Osteoblast (primary cell): ENCODE results near the gene ITGA4. TPM values are rescaled to one million over a fixed set of nuclear protein-coding genes. Genes with fewer than 3 reads are reported as not detected.

Experiments used
- DNase-seq: peaks from one replicate; pipeline ENCODE4 v3.0.0; 2011; ENCODE audit warnings: low spot score, mixed read lengths; ENCODE audit not compliant: insufficient read length; ENCODE audit errors: missing footprints
- H2AFZ ChIP-seq: 2 replicates; pipeline ENCODE4 v1.6.0; 2011; ENCODE audit warnings: mild to moderate bottlenecking, low read length
- H3K27ac ChIP-seq: 2 replicates; pipeline ENCODE4 v1.5.1; 2011; ENCODE audit warnings: mild to moderate bottlenecking, low read depth, low read length, moderate library complexity
- H3K27me3 ChIP-seq: 2 replicates; pipeline ENCODE4 v1.6.0; 2012; ENCODE audit warnings: mild to moderate bottlenecking, control low read depth, inconsistent platforms, low read length, moderate library complexity; ENCODE audit not compliant: insufficient read depth
- H3K36me3 ChIP-seq: 2 replicates; pipeline ENCODE4 v1.5.1; 2011; ENCODE audit warnings: mild to moderate bottlenecking, low read length, control low read depth, moderate library complexity; ENCODE audit not compliant: insufficient read depth
- H3K4me1 ChIP-seq: 2 replicates; pipeline ENCODE4 v1.5.1; 2011; ENCODE audit warnings: mild to moderate bottlenecking, low read length, control low read depth, moderate library complexity; ENCODE audit not compliant: insufficient read depth
- H3K4me2 ChIP-seq: 2 replicates; pipeline ENCODE4 v1.6.0; 2011; ENCODE audit warnings: mild to moderate bottlenecking, low read length; ENCODE audit not compliant: insufficient read depth
- H3K4me3 ChIP-seq: fragments of 200-600 bp; sonication (generic); 3 replicates; pipeline ENCODE4 v1.5.1; 2012; ENCODE audit warnings: mild to moderate bottlenecking, low read length, inconsistent platforms; ENCODE audit not compliant: insufficient read depth
- H3K79me2 ChIP-seq: 2 replicates; pipeline ENCODE4 v1.6.0; 2012; ENCODE audit warnings: mild to moderate bottlenecking, low read length, control low read depth, inconsistent platforms; ENCODE audit not compliant: insufficient read depth
- H3K9me3 ChIP-seq: 2 replicates; pipeline ENCODE4 v1.5.1; 2011; ENCODE audit warnings: low read depth, low read length, control low read depth
- H4K20me1 ChIP-seq: 2 replicates; pipeline ENCODE4 v1.6.0; 2012; ENCODE audit warnings: mild to moderate bottlenecking, low read length, control low read depth; ENCODE audit not compliant: insufficient read depth
- CTCF ChIP-seq: IDR thresholded peaks from 2 replicates; pipeline ENCODE4 v1.5.1; 2011; ENCODE audit warnings: mild to moderate bottlenecking, low read depth, low read length, moderate library complexity; ENCODE audit errors: extremely low read depth
- total RNA-seq: library from RNA; depleted of rRNA; stranded (reverse); fragments of >200 nt; gene quantifications from 2 replicates; pipeline ENCODE4 v1.2.3, GENCODE V29; 2012

The ITGA4 gene
- total RNA-seq, 1 donor: 9.0 TPM

GRCh38 chr2:181420259-181421130, 36.7 kb upstream of the ITGA4 start:
- Histone ChIP-seq H3K79me2 (no peaks in the 10 kb centered on the region), H3K36me3 (no peaks in the 10 kb centered on the region), H3K4me3 (no peak overlapping the region), H2AFZ (no peak overlapping the region), H4K20me1 (no peaks in the 10 kb centered on the region), H3K4me1 (no peaks in the 10 kb centered on the region), H3K27me3 (no peaks in the 10 kb centered on the region), H3K4me2 (no peak overlapping the region), H3K9me3 (no peaks in the 10 kb centered on the region), H3K27ac (no peak overlapping the region)
- DNase-seq: no peak
- TF ChIP-seq CTCF: no peak

- no peak for TF ChIP-seq CTCF
- H3K4me3 ChIP-seq: no peak overlapping the region
- H3K27me3 ChIP-seq: no peaks in the 10 kb centered on the region
- no peak for DNase-seq
- no peaks in the 10 kb centered on the region for H3K9me3 ChIP-seq
- H3K4me1 ChIP-seq: no peaks in the 10 kb centered on the region
- no peaks in the 10 kb centered on the region for H3K79me2 ChIP-seq
- H3K4me2 ChIP-seq: no peak overlapping the region
- no peak overlapping the region for H2AFZ ChIP-seq
- H3K36me3 ChIP-seq: no peaks in the 10 kb centered on the region
- no peaks in the 10 kb centered on the region for H4K20me1 ChIP-seq
- H3K27ac ChIP-seq: no peak overlapping the region
Observed at GRCh38 chr2:181421131-181421458, 36.1 kb upstream of the ITGA4 start.

- Histone ChIP-seq H3K4me2 (no peak overlapping the region), H4K20me1 (no peaks in the 10 kb centered on the region), H3K4me1 (no peaks in the 10 kb centered on the region), H3K4me3 (no peak overlapping the region), H2AFZ (no peak overlapping the region), H3K27ac (no peak overlapping the region), H3K79me2 (no peaks in the 10 kb centered on the region), H3K27me3 (no peaks in the 10 kb centered on the region), H3K9me3 (no peaks in the 10 kb centered on the region), H3K36me3 (no peaks in the 10 kb centered on the region)
- no peak for TF ChIP-seq CTCF
- no peak for DNase-seq
Observed at GRCh38 chr2:181421464-181421863, 35.7 kb upstream of the ITGA4 start.

GRCh38 chr2:181426672-181427071, 30.5 kb upstream of the ITGA4 start:
- Histone ChIP-seq H3K4me3 (no peak overlapping the region), H3K27ac (no peak overlapping the region), H4K20me1 (no peaks in the 10 kb centered on the region), H3K36me3 (no peaks in the 10 kb centered on the region), H3K4me1 (no peaks in the 10 kb centered on the region), H3K9me3 (no peaks in the 10 kb centered on the region), H3K79me2 (no peaks in the 10 kb centered on the region), H3K27me3 (no peaks in the 10 kb centered on the region), H3K4me2 (no peak overlapping the region), H2AFZ (no peak overlapping the region)
- DNase-seq: no peak
- TF ChIP-seq CTCF: no peak
